NCI-H1930 (cell line): ENCODE measurements around the gene PCNP.
"Not testable (repeated sequence)": the region's sequence is repeated elsewhere in the genome, so short reads cannot be mapped to it uniquely, and the experiment has no call there.

Experiments
- DNase-seq, 2 experiments: peaks; one replicate each; lab custom pipeline; 2025; lab: John Stamatoyannopoulos, UW

PCNP gene

GRCh38 chr3:101567528-101568317 lies 6.3 kb upstream of the PCNP start:
- no peak for DNase-seq

GRCh38 chr3:101571028-101571895 lies 2.7 kb upstream of the PCNP start:
- DNase-seq: no peak

- peak; percentile 19 to 40 for DNase-seq
Measured at GRCh38 chr3:101574388-101575112, 570 bp downstream of the PCNP start.

GRCh38 chr3:101577286-101577685 lies 3.3 kb downstream of the PCNP start:
- no peak for DNase-seq

- no peak for DNase-seq
Measured at GRCh38 chr3:101588616-101589015, 14.6 kb downstream of the PCNP start.

- DNase-seq: no peak
Measured at GRCh38 chr3:101591071-101591470, 17.1 kb downstream of the PCNP start.

GRCh38 chr3:101602731-101603130 lies 28.8 kb downstream of the PCNP start:
- DNase-seq: no peak

GRCh38 chr3:101603184-101603583 lies 29.2 kb downstream of the PCNP start:
- no peak for DNase-seq

GRCh38 chr3:101605398-101605797 lies 31.4 kb downstream of the PCNP start:
- not testable (repeated sequence) for DNase-seq

GRCh38 chr3:101611023-101611422 lies 37.0 kb downstream of the PCNP start:
- DNase-seq: no peak

- DNase-seq: not testable (repeated sequence)
Measured at GRCh38 chr3:101613014-101613413, 39.0 kb downstream of the PCNP start.

GRCh38 chr3:101615525-101615924 lies 41.5 kb downstream of the PCNP start:
- no peak for DNase-seq

- no peak for DNase-seq
Measured at GRCh38 chr3:101617478-101617877, 43.5 kb downstream of the PCNP start.

GRCh38 chr3:101618726-101619125 lies 44.7 kb downstream of the PCNP start:
- DNase-seq: no peak

- DNase-seq: no peak
Measured at GRCh38 chr3:101619734-101620133, 45.8 kb downstream of the PCNP start.

GRCh38 chr3:101623656-101624055 lies 49.7 kb downstream of the PCNP start:
- DNase-seq: no peak

- no peak for DNase-seq
Measured at GRCh38 chr3:101624857-101625256, 50.9 kb downstream of the PCNP start.

GRCh38 chr3:101625879-101626278 lies 51.9 kb downstream of the PCNP start:
- no peak for DNase-seq

GRCh38 chr3:101629219-101629618 lies 55.2 kb downstream of the PCNP start:
- no peak for DNase-seq

GRCh38 chr3:101631098-101631796 lies 57.3 kb downstream of the PCNP start:
- no peak for DNase-seq

- not testable (repeated sequence) for DNase-seq
Measured at GRCh38 chr3:101631959-101632358, 58.0 kb downstream of the PCNP start.

- no peak for DNase-seq
Measured at GRCh38 chr3:101632586-101632985, 58.6 kb downstream of the PCNP start.
